Mucosa of rectum (tissue), 2 donors: Measurements from ENCODE around the gene INTS11.

ENCODE experiments used
- H3K27ac ChIP-seq, 2 donors: one replicate each; pipeline ENCODE4 v1.7.0; 2013; ENCODE audit warnings: inconsistent platforms in 2 of 2, low read depth in 2 of 2, low read length in 2 of 2
- H3K27me3 ChIP-seq, 2 donors: one replicate each; pipeline ENCODE4 v1.7.0; 2013; ENCODE audit warnings: low read length in 2 of 2; ENCODE audit not compliant: control insufficient read depth in 2 of 2, insufficient read depth in 2 of 2
- H3K36me3 ChIP-seq, 2 donors: one replicate each; pipeline ENCODE4 v1.7.0; 2013; ENCODE audit warnings: low read length in 2 of 2; ENCODE audit not compliant: control insufficient read depth in 2 of 2, insufficient read depth in 2 of 2
- H3K4me1 ChIP-seq, 2 donors: one replicate each; pipeline ENCODE4 v1.7.0; 2013; ENCODE audit warnings: low read length in 2 of 2, mild to moderate bottlenecking in 1 of 2; ENCODE audit not compliant: control insufficient read depth in 2 of 2, insufficient read depth in 2 of 2
- H3K4me3 ChIP-seq, 2 donors: one replicate each; pipeline ENCODE4 v1.7.0; 2013; ENCODE audit warnings: low read length in 2 of 2
- H3K9ac ChIP-seq, 2 donors: one replicate each; pipeline ENCODE4 v1.7.0; 2013; ENCODE audit warnings: low read length in 2 of 2, low read depth in 1 of 2, mild to moderate bottlenecking in 1 of 2
- H3K9me3 ChIP-seq, 2 donors: one replicate each; pipeline ENCODE4 v1.7.0; 2013; ENCODE audit warnings: low read length in 2 of 2; ENCODE audit not compliant: control insufficient read depth in 2 of 2
- donor health status: healthy.
- donor health status: Normal muscosa, but diverticular disease.

The INTS11 gene

GRCh38 chr1:1307261-1307922 is 17.1 kb downstream of the INTS11 start:
- H3K9me3 ChIP-seq, result no peaks in the 10 kb centered on the region
- peak overlapping the region; percentile 60 to 68 for H3K9ac ChIP-seq
- H3K27ac ChIP-seq, result peak overlapping the region; percentile 63 to 69
- H3K27me3 ChIP-seq, result no peaks in the 10 kb centered on the region
- H3K4me1 ChIP-seq, result peaks cover 33 to 39% of the 10 kb centered on the region in 2 donors
- H3K36me3 ChIP-seq, result peaks cover 9 to 16% of the 10 kb centered on the region in 2 donors
- peak overlapping the region; percentile 69 to 70 for H3K4me3 ChIP-seq

- Histone ChIP-seq H3K27me3 (no peaks in the 10 kb centered on the region), H3K27ac (peak overlapping the region; percentile 63 to 69), H3K4me3 (peak overlapping the region; percentile 69 to 70), H3K9me3 (no peaks in the 10 kb centered on the region), H3K36me3 (peaks cover 5 to 13% of the 10 kb centered on the region in 2 donors), H3K9ac (peak overlapping the region; percentile 60 to 68), H3K4me1 (peaks cover 33 to 39% of the 10 kb centered on the region in 2 donors)
These were observed 17.7 kb downstream of the INTS11 start for GRCh38 chr1:1306661-1307260.

- H3K36me3 ChIP-seq, result peaks cover 4 to 7% of the 10 kb centered on the region in 2 donors
- no peaks in the 10 kb centered on the region for H3K27me3 ChIP-seq
- H3K4me1 ChIP-seq, result peaks cover 33 to 39% of the 10 kb centered on the region in 2 donors
- H3K4me3 ChIP-seq, result peak overlapping the region; percentile 69 to 70
- no peaks in the 10 kb centered on the region for H3K9me3 ChIP-seq
- peak overlapping the region; percentile 22 to 82 for H3K27ac ChIP-seq
- H3K9ac ChIP-seq, result peak overlapping the region; percentile 34 to 36
These were observed 18.3 kb downstream of the INTS11 start for GRCh38 chr1:1306070-1306660.

GRCh38 chr1:1305300-1306069 is 19.0 kb downstream of the INTS11 start:
- Histone ChIP-seq H3K9me3 (no peaks in the 10 kb centered on the region), H3K36me3 (peaks cover 2 to 4% of the 10 kb centered on the region in 2 donors), H3K27ac (peak overlapping the region; percentile 57 to 82), H3K4me1 (peaks cover 33 to 39% of the 10 kb centered on the region in 2 donors), H3K4me3 (peak overlapping the region; percentile 69 to 70), H3K27me3 (no peaks in the 10 kb centered on the region), H3K9ac (peak overlapping the region; percentile 65 to 68)

GRCh38 chr1:1304331-1305299 is 19.8 kb downstream of the INTS11 start:
- H3K27me3 ChIP-seq, result no peaks in the 10 kb centered on the region
- H3K9ac ChIP-seq, result peak overlapping the region; percentile 65 to 68
- H3K4me3 ChIP-seq, result peak overlapping the region; percentile 69 to 70
- peaks cover 32 to 36% of the 10 kb centered on the region in 2 donors for H3K4me1 ChIP-seq
- H3K9me3 ChIP-seq, result no peaks in the 10 kb centered on the region
- peak overlapping the region; percentile 57 to 82 for H3K27ac ChIP-seq
- H3K36me3 ChIP-seq, result no peaks in the 10 kb centered on the region

- H3K4me3 ChIP-seq, result no peak overlapping the region
These were observed 20.7 kb downstream of the INTS11 start for GRCh38 chr1:1303736-1304135.

GRCh38 chr1:1302951-1303509 is 21.4 kb downstream of the INTS11 start:
- Histone ChIP-seq H3K9ac (no peak overlapping the region), H3K4me1 (peaks cover 28 to 29% of the 10 kb centered on the region in 2 donors), H3K9me3 (no peaks in the 10 kb centered on the region), H3K36me3 (no peaks in the 10 kb centered on the region), H3K27ac (no peak overlapping the region), H3K4me3 (no peak overlapping the region), H3K27me3 (no peaks in the 10 kb centered on the region)

More at GRCh38 chr1:1303736-1304135, 20.7 kb downstream of the INTS11 start:
- H3K27me3 ChIP-seq, result no peaks in the 10 kb centered on the region
- no peak overlapping the region for H3K9ac ChIP-seq
- H3K9me3 ChIP-seq, result no peaks in the 10 kb centered on the region
- peaks cover 28 to 29% of the 10 kb centered on the region in 2 donors for H3K4me1 ChIP-seq
- H3K36me3 ChIP-seq, result no peaks in the 10 kb centered on the region
- H3K27ac ChIP-seq, result no peak overlapping the region

- H3K27ac ChIP-seq, result no peak overlapping the region
- no peaks in the 10 kb centered on the region for H3K27me3 ChIP-seq
- H3K9me3 ChIP-seq, result no peaks in the 10 kb centered on the region
- H3K4me1 ChIP-seq, result peaks cover 24 to 26% of the 10 kb centered on the region in 2 donors
- no peaks in the 10 kb centered on the region for H3K36me3 ChIP-seq
- no peak overlapping the region for H3K9ac ChIP-seq
- H3K4me3 ChIP-seq, result no peak overlapping the region
These were observed 22.4 kb downstream of the INTS11 start for GRCh38 chr1:1302006-1302430.

GRCh38 chr1:1300352-1300739 is 24.1 kb downstream of the INTS11 start:
- Histone ChIP-seq H3K27ac (no peak overlapping the region), H3K36me3 (peaks cover 0 to 2% of the 10 kb centered on the region in 2 donors), H3K9ac (no peak overlapping the region), H3K9me3 (no peaks in the 10 kb centered on the region), H3K4me1 (peaks cover 9% of the 10 kb centered on the region in 2 donors), H3K27me3 (no peaks in the 10 kb centered on the region), H3K4me3 (no peak overlapping the region)
